ENCODE data around the gene CDC40.
A peak's percentile ranks its signal among the peaks of the same experiment; 100 is the strongest.

CDC40 gene

GRCh38 chr6:110180228-110181008 is at the start of gene CDC40:
CDC40 (plus strand) TSS chr6:110180427; CDS start chr6:110180445, 18 bp downstream.
- no peak for FAIRE-seq

- FAIRE-seq, result no peak
Observed at GRCh38 chr6:110137924-110138887, 42.0 kb upstream of the CDC40 start.

- no peak for FAIRE-seq
Observed at GRCh38 chr6:110139052-110139451, 41.2 kb upstream of the CDC40 start.

GRCh38 chr6:110140650-110141049 is 39.6 kb upstream of the CDC40 start:
- no peak for FAIRE-seq

GRCh38 chr6:110147870-110148269 is 32.4 kb upstream of the CDC40 start:
- FAIRE-seq, result no peak

GRCh38 chr6:110158479-110158878 is 21.7 kb upstream of the CDC40 start:
- FAIRE-seq, result no peak

GRCh38 chr6:110170081-110170480 is 10.1 kb upstream of the CDC40 start:
- no peak for FAIRE-seq

GRCh38 chr6:110173506-110174132 is 6.6 kb upstream of the CDC40 start:
- FAIRE-seq, result no peak

- FAIRE-seq, result no peak
Observed at GRCh38 chr6:110178626-110179405, 1.4 kb upstream of the CDC40 start.

GRCh38 chr6:110179406-110180227 is 610 bp upstream of the CDC40 start, which contains the start of gene WASF1:
WASF1 (minus strand) TSS chr6:110179670; CDS start chr6:110127601, 52,069 bp downstream.
- peak; percentile 98 for FAIRE-seq

- no peak for FAIRE-seq
Observed at GRCh38 chr6:110181131-110182030, 1.2 kb downstream of the CDC40 start.

- FAIRE-seq, result no peak
Observed at GRCh38 chr6:110183292-110183885, 3.2 kb downstream of the CDC40 start.

GRCh38 chr6:110185879-110186278 is 5.7 kb downstream of the CDC40 start:
- FAIRE-seq, result no peak

- FAIRE-seq, result no peak
Observed at GRCh38 chr6:110188791-110189190, 8.6 kb downstream of the CDC40 start.

GRCh38 chr6:110190726-110191125 is 10.5 kb downstream of the CDC40 start:
- no peak for FAIRE-seq

GRCh38 chr6:110191477-110191876 is 11.2 kb downstream of the CDC40 start:
- no peak for FAIRE-seq

- no peak for FAIRE-seq
Observed at GRCh38 chr6:110195639-110196038, 15.4 kb downstream of the CDC40 start.

GRCh38 chr6:110196874-110197273 is 16.6 kb downstream of the CDC40 start:
- no peak for FAIRE-seq

- FAIRE-seq, result no peak
Observed at GRCh38 chr6:110198561-110198960, 18.3 kb downstream of the CDC40 start.

All from A204.1 (cell line).